H1 (cell line): ENCODE data around the gene ALPI.

ENCODE experiments used
- ATF3 ChIP-seq: IDR thresholded peaks from 2 replicates; pipeline ENCODE4 v1.6.1; 2011; ENCODE audit warnings: low read depth, mild to moderate bottlenecking, low read length; ENCODE audit not compliant: insufficient read depth
- CTCF ChIP-seq, 3 experiments: IDR thresholded peaks; 1 replicate in 2 of 3; 2 replicates in 1 of 3; pipeline versions ENCODE4 v1.5.1 to v1.6.1; 2011; ENCODE audit warnings: low read length in 3 of 3, mild to moderate bottlenecking in 3 of 3, inconsistent platforms in 2 of 3, low read depth in 1 of 3, moderate library complexity in 1 of 3; ENCODE audit not compliant: insufficient read depth in 1 of 3; ENCODE audit errors: control extremely low read depth in 1 of 3
- KDM4A ChIP-seq: IDR thresholded peaks from one replicate; pipeline ENCODE4 v1.7.1; 2012; ENCODE audit warnings: low read depth, mild to moderate bottlenecking, moderate library complexity, low read length, inconsistent platforms; ENCODE audit not compliant: severe bottlenecking
- POLR2A ChIP-seq, 2 experiments: IDR thresholded peaks; 1 replicate in 1 of 2; 2 replicates in 1 of 2; pipeline ENCODE4 v1.6.1; 2011; ENCODE audit warnings: low read depth in 2 of 2, low read length in 2 of 2, mild to moderate bottlenecking in 2 of 2; ENCODE audit errors: control extremely low read depth in 1 of 2
- POLR2AphosphoS5 ChIP-seq: IDR thresholded peaks from 2 replicates; pipeline ENCODE4 v1.6.1; 2011; ENCODE audit warnings: low read depth, low read length
- TAF1 ChIP-seq: IDR thresholded peaks from 2 replicates; pipeline ENCODE4 v1.6.1; 2011; ENCODE audit warnings: mild to moderate bottlenecking, low read depth, low read length

- TF ChIP-seq ATF3 (no peak), POLR2AphosphoS5 (no peak), POLR2A (IDR thresholded peaks at IDR 0.05; ENCODE audit: control extremely low read depth in 1 of 2, low read depth in 2 of 2, low read length in 2 of 2) (no peak), TAF1 (no peak), CTCF (IDR thresholded peaks at IDR 0.05; ENCODE audit: control extremely low read depth in 1 of 3, insufficient read depth in 1 of 3, low read depth in 1 of 3, low read length in 3 of 3) (no peak), KDM4A (no peak)
These were observed 20.8 kb downstream of the ALPI start for GRCh38 chr2:232476791-232477190.
